HG03097 (cell line): ENCODE data around the gene DIO1.
"Not testable (repeated sequence)": the region's sequence is repeated elsewhere in the genome, so short reads cannot be mapped to it uniquely, and the experiment has no call there.

Source experiments
- ATAC-seq: cut with Tn5 transposase; IDR thresholded peaks from one replicate; pipeline ENCODE4 v1.9.1; 2021; ENCODE audit not compliant: unreplicated experiment, low FRiP score

The DIO1 gene

DNA sequence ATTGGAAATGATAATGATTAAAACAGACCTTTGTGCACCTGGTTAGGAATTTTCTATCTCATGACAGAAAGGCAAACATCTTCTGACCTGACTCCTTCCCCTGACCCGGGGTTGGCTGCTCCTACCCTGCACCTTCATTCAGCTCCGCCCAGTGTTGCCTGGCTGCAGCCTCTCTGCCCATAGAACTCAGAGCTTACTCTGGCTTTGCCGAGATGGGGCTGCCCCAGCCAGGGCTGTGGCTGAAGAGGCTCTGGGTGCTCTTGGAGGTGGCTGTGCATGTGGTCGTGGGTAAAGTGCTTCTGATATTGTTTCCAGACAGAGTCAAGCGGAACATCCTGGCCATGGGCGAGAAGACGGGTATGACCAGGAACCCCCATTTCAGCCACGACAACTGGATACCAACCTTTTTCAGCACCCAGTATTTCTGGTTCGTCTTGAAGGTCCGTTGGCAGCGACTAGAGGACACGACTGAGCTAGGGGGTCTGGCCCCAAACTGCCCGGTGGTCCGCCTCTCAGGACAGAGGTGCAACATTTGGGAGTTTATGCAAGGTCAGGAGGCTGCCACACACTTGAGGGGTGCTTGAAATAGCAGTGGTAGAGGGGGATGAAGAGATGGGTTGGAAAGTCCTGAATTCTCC is at the start of gene DIO1:
Gene DIO1, plus strand, starts transcription at position 189 of the 638 bp plus-strand sequence. Its CDS starts 24 bp downstream, at position 213.
- no peak for ATAC-seq

DNA sequence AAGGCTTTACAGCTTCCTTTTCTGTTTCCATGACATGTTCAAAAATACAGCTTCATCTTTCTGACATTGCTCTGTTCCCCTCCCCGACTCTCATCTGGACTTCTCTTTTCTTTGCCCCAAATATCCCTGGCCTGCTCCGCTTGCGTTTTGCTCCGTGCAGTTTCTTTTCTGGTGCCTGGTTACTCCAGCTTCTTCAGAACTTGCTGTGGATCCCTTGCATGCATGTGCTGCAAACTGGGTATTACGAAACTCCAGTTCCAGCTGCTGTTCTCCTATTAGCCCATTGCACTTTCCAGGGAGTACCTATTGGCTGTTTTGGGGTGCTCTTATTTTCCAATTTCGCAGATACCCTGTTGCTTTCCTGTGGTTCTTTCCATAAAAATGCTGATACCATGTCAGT is 46.0 kb upstream of the DIO1 start:
- no peak for ATAC-seq

- ATAC-seq = no peak
Measured at GRCh38 chr1:53850082-53850673, 43.8 kb upstream of the DIO1 start.

DNA sequence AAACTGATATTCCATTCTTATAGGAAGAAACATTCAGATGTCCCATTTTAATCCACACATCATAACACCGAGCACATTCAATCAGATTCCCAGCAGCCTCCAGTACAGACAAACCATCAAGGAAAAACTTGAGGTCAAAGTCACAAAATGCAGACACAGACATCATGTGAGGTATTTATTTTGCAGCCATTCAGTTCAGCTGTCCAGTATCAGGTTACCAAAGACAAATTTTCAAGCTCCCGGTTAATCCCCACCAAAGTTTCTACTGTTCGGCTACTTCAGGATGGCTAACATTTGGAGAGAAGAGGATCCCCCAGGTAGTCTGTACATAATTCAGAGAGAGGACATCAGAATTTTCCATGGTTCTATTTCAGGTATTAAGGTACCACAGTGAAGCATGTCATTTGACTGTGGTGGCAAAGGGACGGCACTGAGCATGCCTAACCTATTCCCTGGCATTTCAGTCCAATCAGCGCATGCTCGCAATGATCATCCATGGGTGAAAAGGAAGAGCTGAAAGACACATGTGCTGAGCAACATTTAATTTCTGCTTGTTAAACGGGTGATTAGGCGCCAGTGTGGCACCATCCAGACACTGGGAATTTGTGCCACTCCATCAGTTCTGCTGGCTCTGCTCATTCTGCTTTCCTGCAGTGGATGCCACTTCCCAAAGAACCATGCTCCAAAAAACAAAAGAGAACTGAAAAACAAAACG is 42.3 kb upstream of the DIO1 start:
- ATAC-seq = no peak

DNA sequence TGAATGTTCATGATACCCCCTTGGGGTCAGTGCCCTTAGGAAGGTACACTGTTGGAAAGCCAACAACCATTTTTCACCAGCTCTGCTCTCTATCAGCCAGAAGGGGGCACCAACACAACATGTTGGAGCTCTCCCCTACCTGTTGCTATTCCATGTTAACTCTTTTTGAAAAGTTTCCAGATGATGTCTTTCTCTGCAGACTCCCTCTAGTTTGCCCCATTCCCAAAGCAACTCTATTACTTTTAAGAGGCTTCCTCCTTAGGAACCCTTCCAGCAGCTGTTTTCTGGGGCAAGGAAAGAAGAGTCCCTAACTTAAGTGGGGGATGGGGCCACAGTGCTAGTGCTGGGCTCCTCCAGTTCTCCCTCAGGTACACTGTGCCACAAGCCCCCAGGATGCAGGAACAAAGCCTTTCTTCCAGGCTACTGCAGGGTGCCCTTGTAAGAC is 33.0 kb upstream of the DIO1 start:
- ATAC-seq = no peak

GRCh38 chr1:53862507-53862906 is 31.5 kb upstream of the DIO1 start:
- ATAC-seq = no peak

DNA sequence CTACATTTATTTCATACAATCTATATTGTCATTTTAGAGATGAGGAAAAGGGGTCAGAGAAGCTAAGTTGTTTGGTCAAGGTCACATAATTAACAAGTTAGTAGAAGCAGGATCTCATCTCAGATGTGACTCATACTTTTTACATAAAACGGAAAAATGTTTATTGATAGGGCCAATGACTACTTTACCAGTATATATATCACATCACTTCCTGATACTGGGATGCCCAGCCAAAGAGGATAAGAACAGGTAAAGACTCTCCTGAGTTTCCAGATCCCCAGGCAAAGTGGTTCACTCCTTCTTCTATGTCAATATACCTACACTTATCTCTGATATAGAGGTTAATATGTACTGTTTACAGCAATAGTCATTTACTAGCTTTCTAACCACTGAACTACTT is 25.4 kb upstream of the DIO1 start:
- no peak for ATAC-seq

GRCh38 chr1:53869454-53870117 is 24.4 kb upstream of the DIO1 start:
- ATAC-seq = no peak

DNA sequence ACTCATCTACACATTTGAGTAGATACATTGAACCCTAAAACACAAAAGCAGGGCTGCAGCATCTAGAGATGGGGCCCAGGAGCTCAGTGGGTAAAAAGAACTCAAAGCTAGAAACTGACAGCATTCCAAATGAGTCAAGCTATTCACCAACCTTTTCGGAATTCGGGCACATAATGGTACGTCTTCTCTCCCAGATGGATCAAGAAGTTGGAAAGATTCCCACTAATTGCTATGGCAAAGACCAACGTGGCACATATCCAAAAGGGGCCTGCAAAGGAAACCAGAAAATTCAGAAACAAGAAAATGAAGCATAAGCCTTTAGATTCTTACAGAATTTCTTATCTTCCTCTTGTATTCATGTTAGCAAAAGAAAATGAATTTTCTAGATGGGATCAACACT is 22.8 kb upstream of the DIO1 start:
- no peak for ATAC-seq

GRCh38 chr1:53871773-53872484 is 22.1 kb upstream of the DIO1 start:
- ATAC-seq = no peak

DNA sequence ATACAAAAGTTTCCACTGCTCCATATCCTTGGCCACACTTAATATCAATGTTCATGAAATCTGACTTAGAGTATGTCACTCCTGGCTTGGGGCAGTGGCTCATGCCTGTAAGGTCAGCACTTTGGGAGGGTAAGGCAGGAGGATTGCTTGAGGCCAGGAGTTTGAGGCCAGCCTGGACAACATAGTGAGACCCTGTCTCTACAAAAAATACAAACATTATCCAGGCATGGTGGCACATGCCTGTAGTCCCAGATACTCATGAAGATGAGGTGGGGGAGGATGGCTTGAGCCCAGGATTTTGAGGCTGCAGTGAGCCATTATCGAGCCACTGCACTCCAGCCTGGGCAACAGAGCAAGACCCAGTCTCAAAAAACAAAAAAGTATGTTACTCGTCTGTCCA is 18.8 kb upstream of the DIO1 start:
- ATAC-seq = not testable (repeated sequence)

GRCh38 chr1:53878492-53879105 is 15.4 kb upstream of the DIO1 start:
- ATAC-seq = no peak

- not testable (repeated sequence) for ATAC-seq
Measured at GRCh38 chr1:53881853-53882252, 12.1 kb upstream of the DIO1 start.

GRCh38 chr1:53883600-53883999 is 10.4 kb upstream of the DIO1 start:
- ATAC-seq = not testable (repeated sequence)

DNA sequence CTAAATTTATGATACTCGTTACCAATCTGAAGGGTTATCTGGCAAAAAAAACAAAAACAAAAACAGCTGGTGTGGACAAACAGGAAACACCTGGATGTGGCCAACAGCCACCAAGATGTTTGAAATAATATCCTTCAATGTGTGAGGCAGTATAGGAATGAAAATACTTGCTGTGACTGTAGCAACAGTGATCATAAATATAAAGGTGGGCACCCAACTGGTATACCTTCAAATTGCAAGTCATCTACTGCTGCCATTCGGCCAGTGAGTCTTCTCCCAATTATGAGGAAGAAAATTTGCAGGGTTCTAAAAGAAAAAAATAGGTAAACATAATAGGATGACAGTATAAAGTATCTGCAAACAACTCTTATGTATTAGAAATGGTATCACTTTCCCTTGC is 5.3 kb upstream of the DIO1 start:
- ATAC-seq = no peak

- peak; percentile 87 for ATAC-seq
Measured at GRCh38 chr1:53889304-53890298, 4.4 kb upstream of the DIO1 start, which contains the start of gene YIPF1. Gene YIPF1 (minus strand): TSS chr1:53889797. CDS start chr1:53888937, 860 bp downstream.

DNA sequence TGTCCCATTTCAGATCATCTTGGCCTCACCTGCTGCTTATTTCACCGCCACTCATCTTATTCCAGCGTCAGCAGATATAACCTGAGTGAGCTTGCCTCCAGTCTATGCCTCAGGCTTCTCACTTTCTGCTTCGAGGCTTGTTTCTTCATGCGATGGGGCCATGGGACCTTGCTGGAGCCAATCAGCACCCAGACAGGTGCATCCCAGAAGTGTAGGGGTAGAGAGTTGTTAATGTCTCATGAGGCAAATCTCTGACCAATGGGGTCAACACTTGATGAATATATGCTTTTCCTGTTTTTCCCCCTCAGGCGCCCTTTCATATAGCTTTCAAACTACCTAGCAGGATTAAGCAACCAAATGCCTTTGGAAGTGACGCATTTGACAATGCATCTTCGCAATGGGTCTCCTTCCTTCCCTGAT is 3.5 kb upstream of the DIO1 start:
- ATAC-seq = no peak

- ATAC-seq = no peak
Measured at GRCh38 chr1:53891018-53891417, 3.0 kb upstream of the DIO1 start.

DNA sequence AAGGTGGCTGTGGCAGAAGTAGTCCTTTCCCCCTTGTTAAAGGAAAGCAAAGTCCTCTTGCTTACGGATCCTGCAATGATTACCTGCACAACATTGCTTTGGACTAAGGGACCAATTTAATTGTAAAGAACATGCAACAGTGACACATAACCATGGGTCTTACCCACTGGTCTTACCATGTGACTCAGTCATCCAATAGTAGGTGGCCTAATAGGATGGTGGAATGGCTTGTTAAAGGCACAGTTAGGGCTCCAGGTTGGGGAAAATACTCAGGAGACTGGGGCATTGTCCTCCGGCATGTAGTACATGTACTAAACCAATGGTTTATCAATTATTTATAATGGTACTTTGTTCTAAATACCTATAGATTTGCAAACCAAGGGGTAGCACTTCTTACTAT is 2.3 kb upstream of the DIO1 start:
- no peak for ATAC-seq
